Body of pancreas (tissue), 4 donors: ENCODE data around the gene GFM1. TPM values are rescaled to one million over a fixed set of nuclear protein-coding genes. Genes with fewer than 3 reads are reported as not detected.

ENCODE experiments used
- ATAC-seq: fragments of 150-250 bp; one replicate; pipeline ENCODE4 v1.9.1; 2016
- DNase-seq, 4 donors: peaks; one replicate each; pipeline ENCODE4 v3.0.0-alpha.2; 2019
- H3K27ac ChIP-seq, 4 donors: fragments of 200-600 bp; sonication (generic); 1 replicate in 3 of 4; 2 replicates in 1 of 4; pipeline versions ENCODE4 v1.5.1 to v1.6.1; 2016 to 2019; ENCODE audit warnings: mild to moderate bottlenecking in 1 of 4, mixed read lengths in 1 of 4, moderate library complexity in 1 of 4
- H3K27me3 ChIP-seq, 2 donors: fragments of 200-600 bp; sonication (generic); one replicate each; pipeline ENCODE4 v1.6.0; 2016; ENCODE audit warnings: mild to moderate bottlenecking in 1 of 2
- H3K36me3 ChIP-seq, 2 donors: fragments of 200-600 bp; sonication (generic); replicated peaks in 1 of 2; 2 replicates each; pipeline ENCODE4 v1.5.1; 2016; ENCODE audit warnings: low read depth in 2 of 2; ENCODE audit not compliant: insufficient read depth in 1 of 2
- H3K4me1 ChIP-seq: fragments of 200-600 bp; sonication (generic); one replicate; pipeline ENCODE4 v1.6.0; 2016
- H3K4me3 ChIP-seq, 2 donors: fragments of 200-600 bp; sonication (generic); 1 replicate in 1 of 2; 2 replicates in 1 of 2; pipeline ENCODE4 v1.5.1; 2016 to 2019
- H3K9me3 ChIP-seq, 3 donors: fragments of 200-600 bp; sonication (generic); 1 replicate in 2 of 3; 2 replicates in 1 of 3; pipeline ENCODE4 v1.5.1; 2016
- CTCF ChIP-seq, 7 experiments: fragments of 450-650 bp in 4 of 7; fragments of 200-600 bp in 3 of 7; sonication (generic) in 3 of 7; IDR thresholded peaks; one replicate each; pipeline ENCODE4 v1.5.1; 2016 to 2019; ENCODE audit warnings: antibody characterized with exemption in 7 of 7
- POLR2A ChIP-seq, 3 donors: fragments of 450-650 bp; IDR thresholded peaks; one replicate each; pipeline ENCODE4 v1.6.1; 2016; ENCODE audit warnings: antibody characterized with exemption in 3 of 3, mild to moderate bottlenecking in 2 of 3
- WGBS, 2 donors: methylation state at CpG; one replicate each; pipeline ENCODE4 v1.1.5; 2017; 5-methylcytosine and 5-hydroxymethylcytosine counted together
- intact Hi-C: fragments of 100-400 bp; cut with DNase I; formaldehyde crosslinking; loops from one replicate; pipeline ENCODE4 v1.15.1; 2023
- total RNA-seq, 2 donors: library from RNA; depleted of rRNA; stranded (reverse); fragments of >200 nt; gene quantifications; one replicate each; pipeline ENCODE4 v1.1.0, GENCODE V29; 2016

GFM1 gene
- total RNA-seq, 2 donors from 2014 or later, result 25.4 to 53.7 TPM

- DNase-seq (no peak), ATAC-seq (no peak)
- no peak for TF ChIP-seq CTCF (IDR thresholded peaks at IDR 0.05)
- TF ChIP-seq POLR2A (IDR thresholded peaks at IDR 0.05), result no peak
- 88 to 90% methylated on average over 4 of the region's 4 CpGs for WGBS, 2 donors
- no peak overlapping the region for H3K27ac ChIP-seq
- no peaks in the 10 kb centered on the region for H3K4me1 ChIP-seq
- peaks cover 0 to 31% of the 10 kb centered on the region in 2 donors for H3K36me3 ChIP-seq
- H3K4me3 ChIP-seq, result no peak overlapping the region
- intact Hi-C loops, result no loop called here
- no peaks in the 10 kb centered on the region for H3K27me3 ChIP-seq
- H3K9me3 ChIP-seq, result no peaks in the 10 kb centered on the region
These were observed 16.4 kb downstream of the GFM1 start for GRCh38 chr3:158660711-158661110.

- TF ChIP-seq CTCF (IDR thresholded peaks at IDR 0.05), result no peak
- TF ChIP-seq POLR2A (IDR thresholded peaks at IDR 0.05), result no peak
- no peak overlapping the region for H3K27ac ChIP-seq
- H3K4me1 ChIP-seq, result no peaks in the 10 kb centered on the region
- DNase-seq, result no peak
- ATAC-seq, result no peak
- no peak overlapping the region for H3K4me3 ChIP-seq
- WGBS, 2 donors, result 84 to 97% methylated on average over 1 of the region's 1 CpG
- intact Hi-C loops, result no loop called here
- H3K9me3 ChIP-seq, result no peaks in the 10 kb centered on the region
- H3K36me3 ChIP-seq, result peaks cover 0 to 27% of the 10 kb centered on the region in 2 donors
- no peaks in the 10 kb centered on the region for H3K27me3 ChIP-seq
These were observed 18.9 kb downstream of the GFM1 start for GRCh38 chr3:158663246-158663645.

GRCh38 chr3:158663832-158664231 lies 19.5 kb downstream of the GFM1 start:
- Histone ChIP-seq H3K4me1 (no peaks in the 10 kb centered on the region), H3K4me3 (no peak overlapping the region), H3K27me3 (no peaks in the 10 kb centered on the region), H3K27ac (no peak overlapping the region), H3K36me3 (peaks cover 0 to 33% of the 10 kb centered on the region in 2 donors), H3K9me3 (no peaks in the 10 kb centered on the region)
- 82 to 85% methylated on average over 1 of the region's 1 CpG for WGBS, 2 donors
- no peak for DNase-seq
- intact Hi-C loops, result no loop called here
- no peak for ATAC-seq
- TF ChIP-seq POLR2A (IDR thresholded peaks at IDR 0.05) (no peak), CTCF (IDR thresholded peaks at IDR 0.05) (no peak)

GRCh38 chr3:158666416-158666815 lies 22.1 kb downstream of the GFM1 start:
- intact Hi-C loops, result no loop called here
- WGBS, 2 donors, result 71 to 79% methylated on average over 3 of the region's 3 CpGs
- no peaks in the 10 kb centered on the region for H3K9me3 ChIP-seq
- H3K27ac ChIP-seq, result no peak overlapping the region
- peaks cover 6% of the 10 kb centered on the region for H3K4me1 ChIP-seq
- DNase-seq, result no peak
- no peaks in the 10 kb centered on the region for H3K27me3 ChIP-seq
- no peak for TF ChIP-seq POLR2A (IDR thresholded peaks at IDR 0.05)
- no peak for TF ChIP-seq CTCF (IDR thresholded peaks at IDR 0.05)
- ATAC-seq, result no peak
- H3K4me3 ChIP-seq, result no peak overlapping the region
- peaks cover 0 to 29% of the 10 kb centered on the region in 2 donors for H3K36me3 ChIP-seq

GRCh38 chr3:158668506-158668905 lies 24.2 kb downstream of the GFM1 start:
- H3K4me3 ChIP-seq, result no peak overlapping the region
- peaks cover 16% of the 10 kb centered on the region for H3K4me1 ChIP-seq
- no peaks in the 10 kb centered on the region for H3K27me3 ChIP-seq
- no peak overlapping the region for H3K27ac ChIP-seq
- intact Hi-C loops, result no loop called here
- TF ChIP-seq POLR2A (IDR thresholded peaks at IDR 0.05), result no peak
- no peak for TF ChIP-seq CTCF (IDR thresholded peaks at IDR 0.05)
- WGBS, 2 donors, result 79 to 90% methylated on average over 2 of the region's 2 CpGs
- H3K9me3 ChIP-seq, result no peaks in the 10 kb centered on the region
- ATAC-seq, result no peak
- DNase-seq, result no peak
- peaks cover 0 to 21% of the 10 kb centered on the region in 2 donors for H3K36me3 ChIP-seq
